Body of pancreas (tissue), 4 donors: ENCODE results near the gene CRTC2.

Source experiments
- CTCF ChIP-seq, 7 experiments: fragments of 450-650 bp in 4 of 7; fragments of 200-600 bp in 3 of 7; sonication (generic) in 3 of 7; IDR thresholded peaks; one replicate each; pipeline ENCODE4 v1.5.1; 2016 to 2019; ENCODE audit warnings: antibody characterized with exemption in 7 of 7
- POLR2A ChIP-seq, 3 donors: fragments of 450-650 bp; IDR thresholded peaks; one replicate each; pipeline ENCODE4 v1.6.1; 2016; ENCODE audit warnings: antibody characterized with exemption in 3 of 3, mild to moderate bottlenecking in 2 of 3

GRCh38 chr1:153973071-153973470 lies 14.7 kb upstream of the CRTC2 start:
- TF ChIP-seq POLR2A (IDR thresholded peaks at IDR 0.05) (peak in 1 of 3 donors; percentile 10), CTCF (IDR thresholded peaks at IDR 0.05) (no peak)
